Hair follicle dermal papilla cell (primary cell): Measurements from ENCODE around the gene TBP. TPM values are rescaled to one million over a fixed set of nuclear protein-coding genes. Genes with fewer than 3 reads are reported as not detected.

ENCODE experiments used
- total RNA-seq: library from RNA; depleted of rRNA; stranded (reverse); fragments of >200 nt; gene quantifications from 2 replicates; pipeline ENCODE4 v1.2.3, GENCODE V29; 2012

Gene TBP
- total RNA-seq, result 14.6 and 15.8 TPM in 2 replicates

GRCh38 chr6:170554013-170554795, at the start of gene TBP:
Gene TBP, plus strand, starts transcription at chr6:170554369. Its CDS starts 2,661 bp downstream, at chr6:170557030.

GRCh38 chr6:170552765-170553533, 1.2 kb upstream of the TBP start, which contains the start of gene PSMB1:
Gene PSMB1, minus strand, starts transcription at chr6:170553307. Its CDS starts 65 bp downstream, at chr6:170553242.

GRCh38 chr6:170584181-170584953, 30.2 kb downstream of the TBP start, which contains the start of gene PDCD2:
Gene PDCD2, minus strand, starts transcription at chr6:170584637. Its CDS starts 56 bp downstream, at chr6:170584581.

Other genes with a start within 250 kb of the TBP start
- gene FAM120B, start 247.6 kb upstream of the TBP start, total RNA-seq, result 20.4 and 21.4 TPM in 2 replicates
- 160 and 195 TPM in 2 replicates for gene PSMB1, start 1.1 kb upstream of the TBP start, total RNA-seq
- gene PDCD2, start 30.3 kb downstream of the TBP start, total RNA-seq, result 60.4 and 66.2 TPM in 2 replicates